Kidney epithelial cell (primary cell): ENCODE results near the gene NTNG1. TPM values are rescaled to one million over a fixed set of nuclear protein-coding genes. Genes with fewer than 3 reads are reported as not detected.

ENCODE experiments used
- DNase-seq: peaks from one replicate; pipeline ENCODE4 v3.0.0-alpha.2; 2010; ENCODE audit warnings: low read depth
- H3K27me3 ChIP-seq: 2 replicates; pipeline ENCODE4 v1.6.0; 2011; ENCODE audit warnings: low read length; ENCODE audit not compliant: control insufficient read depth, insufficient read depth
- H3K36me3 ChIP-seq: 2 replicates; pipeline ENCODE4 v1.5.1; 2011; ENCODE audit warnings: low read length; ENCODE audit not compliant: control insufficient read depth, insufficient read depth
- H3K4me3 ChIP-seq: 2 replicates; pipeline ENCODE4 v1.5.1; 2011; ENCODE audit warnings: low read depth, mild to moderate bottlenecking, control low read depth, low read length
- CTCF ChIP-seq: IDR thresholded peaks from 2 replicates; pipeline ENCODE4 v1.5.1; 2011; ENCODE audit warnings: mild to moderate bottlenecking, moderate library complexity, low read length, control low read depth, inconsistent platforms; ENCODE audit not compliant: insufficient read depth, poor library complexity, severe bottlenecking
- total RNA-seq: library from RNA; depleted of rRNA; stranded (reverse); fragments of >200 nt; gene quantifications from 2 replicates; pipeline ENCODE4 v1.2.3, GENCODE V29; 2015

Gene NTNG1
- total RNA-seq, 1 donor from 2014 or later: 3.7 TPM

GRCh38 chr1:107323784-107324183, 182.9 kb downstream of the NTNG1 start:
- TF ChIP-seq CTCF: no peak
- Histone ChIP-seq H3K36me3 (no peaks in the 10 kb centered on the region), H3K4me3 (no peak overlapping the region), H3K27me3 (no peaks in the 10 kb centered on the region)
- no peak for DNase-seq

- DNase-seq: no peak
- Histone ChIP-seq H3K27me3 (no peaks in the 10 kb centered on the region), H3K4me3 (no peak overlapping the region), H3K36me3 (no peaks in the 10 kb centered on the region)
- no peak for TF ChIP-seq CTCF
Measured at GRCh38 chr1:107326824-107327445, 186.1 kb downstream of the NTNG1 start.

GRCh38 chr1:107327446-107327845, 186.6 kb downstream of the NTNG1 start:
- Histone ChIP-seq H3K27me3 (no peaks in the 10 kb centered on the region), H3K4me3 (no peak overlapping the region), H3K36me3 (no peaks in the 10 kb centered on the region)
- DNase-seq: no peak
- TF ChIP-seq CTCF: no peak

GRCh38 chr1:107328087-107328486, 187.2 kb downstream of the NTNG1 start:
- no peak for TF ChIP-seq CTCF
- DNase-seq: no peak
- Histone ChIP-seq H3K36me3 (no peaks in the 10 kb centered on the region), H3K4me3 (no peak overlapping the region), H3K27me3 (no peaks in the 10 kb centered on the region)

GRCh38 chr1:107339775-107340174, 198.9 kb downstream of the NTNG1 start:
- no peak for TF ChIP-seq CTCF
- Histone ChIP-seq H3K27me3 (no peaks in the 10 kb centered on the region), H3K4me3 (no peak overlapping the region), H3K36me3 (no peaks in the 10 kb centered on the region)
- DNase-seq: no peak

- H3K4me3 ChIP-seq: no peak overlapping the region
- no peak for TF ChIP-seq CTCF
- H3K27me3 ChIP-seq: no peaks in the 10 kb centered on the region
- no peak for DNase-seq
- no peaks in the 10 kb centered on the region for H3K36me3 ChIP-seq
Measured at GRCh38 chr1:107342316-107342715, 201.5 kb downstream of the NTNG1 start.
